Mucosa of descending colon (tissue), 3 donors: ENCODE data around the gene FSTL5. TPM values are rescaled to one million over a fixed set of nuclear protein-coding genes. Genes with fewer than 3 reads are reported as not detected.

Experiments used
- ATAC-seq: fragments of 200-7000 bp; cut with Tn5 transposase; one replicate; pipeline ENCODE4 v1.9.1; 2020; ENCODE audit warnings: mild to moderate bottlenecking, moderate library complexity
- DNase-seq, 3 donors: peaks; one replicate each; pipeline ENCODE4 v3.0.0-alpha.2; 2020
- H3K36me3 ChIP-seq: fragments of 200-600 bp; one replicate; pipeline ENCODE4 v1.8.0; 2021; ENCODE audit warnings: low read depth, mild to moderate bottlenecking
- H3K4me1 ChIP-seq: fragments of 200-600 bp; one replicate; pipeline ENCODE4 v1.8.0; 2021; ENCODE audit warnings: low read depth, mild to moderate bottlenecking
- H3K4me3 ChIP-seq: fragments of 200-600 bp; one replicate; pipeline ENCODE4 v1.8.0; 2021; ENCODE audit warnings: mild to moderate bottlenecking
- H3K9me3 ChIP-seq: fragments of 200-600 bp; one replicate; pipeline ENCODE4 v1.8.0; 2021; ENCODE audit warnings: mild to moderate bottlenecking
- CTCF ChIP-seq: fragments of 200-600 bp; IDR thresholded peaks from one replicate; pipeline ENCODE4 v1.8.0; 2022; ENCODE audit warnings: antibody characterized with exemption, mild to moderate bottlenecking
- intact Hi-C, 2 donors: fragments of 100-400 bp; cut with DNase I in 1 of 2; cut with micrococcal nuclease in 1 of 2; formaldehyde crosslinking; loops; one replicate each; pipeline versions ENCODE4 v1.11.0 to v1.11.1; 2022; cut with DNase I, micrococcal nuclease
- total RNA-seq, 3 donors: library from RNA; stranded (reverse); fragmentation: NEBNext Ultra II Directional in 2 of 3; extraction: Animal tissue kit (Norgen Biotek cat#: 25700) in 2 of 3; gene quantifications; one replicate each; pipeline versions ENCODE4 v1.2.1 to v1.2.4, GENCODE V29; 2021 to 2023
- donor health status: DM: no; HTN: no; CAD: no; lungs with moderate emphysema.
- donor health status: DM: no; HTN: no; CAD: no.
- donor health status: DM: no; HTN: yes; CAD: no.

FSTL5 gene
- total RNA-seq, 3 donors from 2014 or later: 1.8 TPM; not detected in 2

DNA sequence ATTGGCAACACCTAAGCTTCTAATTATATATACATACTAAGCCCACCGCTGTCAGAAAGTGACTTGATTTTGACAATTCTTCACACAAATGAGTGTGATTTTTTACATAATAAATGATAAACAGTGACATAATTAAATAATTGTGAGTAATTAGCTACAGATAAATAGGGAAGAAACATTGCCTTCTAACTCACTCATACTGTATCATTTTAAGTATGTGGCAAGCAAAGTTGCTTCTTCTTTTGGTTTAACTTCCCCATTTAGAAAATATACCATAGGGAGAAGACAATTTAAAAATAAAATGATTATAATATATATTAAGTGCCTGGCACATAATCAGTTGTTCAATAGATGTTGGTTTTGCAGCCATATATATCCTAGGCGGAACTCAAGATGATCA lies 644.2 kb downstream of the FSTL5 start:
- H3K9me3 ChIP-seq: no peaks in the 10 kb centered on the region
- no peak for ATAC-seq
- H3K36me3 ChIP-seq: no peaks in the 10 kb centered on the region
- H3K4me1 ChIP-seq: no peaks in the 10 kb centered on the region
- no peak overlapping the region for H3K4me3 ChIP-seq
- no peak for DNase-seq
- intact Hi-C loops: no loop called here
- no peak for TF ChIP-seq CTCF

GRCh38 chr4:161517941-161518340 lies 645.9 kb downstream of the FSTL5 start:
- Histone ChIP-seq H3K9me3 (no peaks in the 10 kb centered on the region), H3K4me1 (no peaks in the 10 kb centered on the region), H3K36me3 (no peaks in the 10 kb centered on the region), H3K4me3 (no peak overlapping the region)
- TF ChIP-seq CTCF: no peak
- DNase-seq (no peak), ATAC-seq (no peak)
- intact Hi-C loops: no loop called here

DNA sequence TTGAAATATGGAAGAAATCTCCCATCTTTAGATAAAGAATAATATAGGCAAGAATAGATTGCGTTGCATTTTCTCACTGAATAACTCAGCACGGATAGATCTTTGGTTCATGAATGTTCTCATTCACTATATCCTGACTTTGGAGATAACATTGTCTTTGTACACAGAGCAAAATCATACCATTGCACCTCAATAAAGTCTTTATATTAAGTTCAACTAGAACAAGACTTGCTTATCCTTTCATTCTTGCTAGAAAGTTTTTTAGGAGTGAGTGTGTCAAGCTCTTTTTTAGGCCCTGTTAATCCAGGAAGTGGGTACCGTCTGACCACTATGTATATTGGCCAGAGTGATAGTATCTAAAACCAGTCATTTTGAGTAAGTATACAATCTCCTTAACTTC lies 658.7 kb downstream of the FSTL5 start:
- intact Hi-C loops: no loop called here
- no peak for DNase-seq
- TF ChIP-seq CTCF: no peak
- Histone ChIP-seq H3K36me3 (no peaks in the 10 kb centered on the region), H3K4me3 (no peak overlapping the region), H3K9me3 (no peaks in the 10 kb centered on the region), H3K4me1 (no peaks in the 10 kb centered on the region)
- ATAC-seq: no peak

GRCh38 chr4:161498155-161498554 lies 665.6 kb downstream of the FSTL5 start:
- DNase-seq: no peak
- H3K9me3 ChIP-seq: no peaks in the 10 kb centered on the region
- no peaks in the 10 kb centered on the region for H3K4me1 ChIP-seq
- H3K36me3 ChIP-seq: no peaks in the 10 kb centered on the region
- TF ChIP-seq CTCF: no peak
- ATAC-seq: no peak
- H3K4me3 ChIP-seq: no peak overlapping the region
- intact Hi-C loops: no loop called here

DNA sequence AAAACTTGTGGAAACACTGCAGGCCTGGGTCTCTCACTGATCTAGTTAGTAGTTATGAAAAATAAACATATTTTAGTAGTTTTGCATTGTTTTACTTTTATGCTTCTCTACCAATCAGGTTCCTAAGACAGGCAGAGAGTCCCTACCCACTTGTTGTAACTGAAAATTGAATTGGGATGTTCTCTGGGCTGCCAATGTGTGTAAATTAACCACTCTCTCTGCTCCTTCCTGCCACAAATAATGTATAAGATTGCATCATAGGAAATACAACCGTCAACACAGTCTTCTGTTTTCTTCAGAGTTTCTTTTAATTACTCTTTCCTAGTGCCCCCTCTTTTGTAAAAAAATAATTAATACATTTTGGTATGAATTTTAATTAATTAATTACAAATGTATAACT lies 677.3 kb downstream of the FSTL5 start:
- no peak for DNase-seq
- Histone ChIP-seq H3K36me3 (no peaks in the 10 kb centered on the region), H3K4me3 (no peak overlapping the region), H3K4me1 (no peaks in the 10 kb centered on the region), H3K9me3 (no peaks in the 10 kb centered on the region)
- intact Hi-C loops: no loop called here
- TF ChIP-seq CTCF: no peak
- ATAC-seq: no peak

- intact Hi-C loops: no loop called here
- no peak for DNase-seq
- no peak for TF ChIP-seq CTCF
- ATAC-seq: no peak
- H3K4me3 ChIP-seq: no peak overlapping the region
- no peaks in the 10 kb centered on the region for H3K36me3 ChIP-seq
- no peaks in the 10 kb centered on the region for H3K4me1 ChIP-seq
- no peaks in the 10 kb centered on the region for H3K9me3 ChIP-seq
Measured at GRCh38 chr4:161466316-161466715, 697.5 kb downstream of the FSTL5 start.
